Stimulated activated CD4-positive, alpha-beta T cell treated with anti-CD3 and anti-CD28 coated beads, Interleukin-2, amount 100 ng/mL, for 4 hours (primary cell): ENCODE results near the gene CAVIN2.
"Not testable (repeated sequence)": the region's sequence is repeated elsewhere in the genome, so short reads cannot be mapped to it uniquely, and the experiment has no call there.

Experiments used
- DNase-seq: peaks from one replicate; pipeline ENCODE4 v3.0.0-alpha.2; 2020; ENCODE audit warnings: low read depth

Gene CAVIN2

DNA sequence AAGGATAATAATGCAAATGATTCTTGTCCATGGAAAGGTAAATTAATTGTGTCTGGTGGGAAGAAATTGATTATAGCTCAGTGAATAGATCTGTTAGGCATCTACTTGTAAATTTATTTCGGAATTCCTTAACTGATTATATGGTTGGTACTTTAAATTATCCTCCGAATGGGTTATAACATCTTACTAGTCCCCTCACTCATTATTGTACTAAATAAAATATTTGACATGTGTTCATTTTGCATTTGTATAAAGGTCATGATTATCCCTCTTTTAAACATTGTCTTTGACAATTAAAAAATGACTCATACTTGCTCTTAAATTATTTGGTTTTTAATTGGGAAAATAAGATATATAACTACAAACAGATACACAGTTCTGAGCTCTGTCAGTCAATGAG is 47.4 kb downstream of the CAVIN2 start:
- DNase-seq, result no peak

DNA sequence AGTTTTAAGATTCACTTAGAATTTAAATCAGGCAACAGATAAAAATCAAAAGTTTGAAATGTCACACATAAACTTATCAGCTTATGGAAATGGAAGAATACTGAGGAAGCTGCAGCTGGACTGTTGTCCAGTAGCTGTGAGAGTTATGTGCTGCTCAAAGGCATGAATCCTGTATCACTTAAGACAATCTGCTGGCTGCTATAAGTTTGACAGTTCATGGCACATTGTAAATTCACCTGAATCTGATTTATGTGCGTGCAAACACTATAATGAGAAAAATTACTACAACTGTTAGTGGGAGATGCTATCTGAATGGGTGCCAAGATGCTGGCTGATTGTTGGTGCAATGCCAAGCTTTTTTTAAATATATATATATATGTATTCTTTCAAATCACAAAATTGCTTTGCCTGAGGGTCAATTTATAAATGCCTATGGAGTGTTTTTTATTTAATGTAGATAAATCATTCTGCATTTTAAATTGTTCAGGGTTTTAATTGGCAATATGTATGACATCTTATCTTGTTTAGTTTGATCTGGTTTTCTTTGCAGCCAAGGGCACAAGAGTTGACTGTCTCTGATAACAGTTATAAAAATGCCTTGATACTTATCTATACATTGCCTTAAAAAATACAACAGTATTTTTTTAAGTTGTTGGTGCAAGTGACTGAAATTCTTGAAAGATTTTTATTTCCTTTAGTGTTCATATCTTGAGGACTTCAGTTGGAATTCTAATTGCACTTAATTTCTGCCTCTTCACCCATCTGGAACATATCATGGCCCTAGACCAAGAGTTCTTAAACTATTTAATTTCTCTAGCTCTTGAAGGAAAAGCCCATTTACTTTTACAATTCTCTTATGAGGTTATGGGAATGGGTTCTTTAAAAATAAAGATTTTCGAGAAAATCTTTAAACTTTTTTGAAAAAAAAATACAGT is 48.7 kb downstream of the CAVIN2 start:
- DNase-seq, result no peak

DNA sequence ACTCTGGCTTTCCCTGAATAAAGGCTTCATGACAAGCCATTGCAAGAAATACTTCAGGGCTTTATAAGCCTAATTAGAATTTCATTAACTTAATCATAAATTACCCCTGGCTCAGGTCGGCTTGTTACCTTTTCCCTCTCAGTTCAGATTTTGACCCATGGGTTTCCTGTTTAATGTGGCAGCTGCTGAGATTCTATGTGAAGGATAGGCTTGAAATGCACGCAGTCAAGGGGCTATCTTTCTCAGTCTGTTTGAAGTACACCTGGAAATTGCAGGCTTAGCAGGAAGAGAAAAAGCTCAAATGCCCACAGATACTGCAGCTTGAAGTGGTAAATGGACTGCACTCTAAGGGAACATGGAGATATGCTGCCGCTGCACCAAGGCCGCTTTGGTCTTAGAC is 49.4 kb downstream of the CAVIN2 start:
- no peak for DNase-seq

- DNase-seq, result no peak
Measured at GRCh38 chr2:191795715-191796114, 51.2 kb downstream of the CAVIN2 start.

DNA sequence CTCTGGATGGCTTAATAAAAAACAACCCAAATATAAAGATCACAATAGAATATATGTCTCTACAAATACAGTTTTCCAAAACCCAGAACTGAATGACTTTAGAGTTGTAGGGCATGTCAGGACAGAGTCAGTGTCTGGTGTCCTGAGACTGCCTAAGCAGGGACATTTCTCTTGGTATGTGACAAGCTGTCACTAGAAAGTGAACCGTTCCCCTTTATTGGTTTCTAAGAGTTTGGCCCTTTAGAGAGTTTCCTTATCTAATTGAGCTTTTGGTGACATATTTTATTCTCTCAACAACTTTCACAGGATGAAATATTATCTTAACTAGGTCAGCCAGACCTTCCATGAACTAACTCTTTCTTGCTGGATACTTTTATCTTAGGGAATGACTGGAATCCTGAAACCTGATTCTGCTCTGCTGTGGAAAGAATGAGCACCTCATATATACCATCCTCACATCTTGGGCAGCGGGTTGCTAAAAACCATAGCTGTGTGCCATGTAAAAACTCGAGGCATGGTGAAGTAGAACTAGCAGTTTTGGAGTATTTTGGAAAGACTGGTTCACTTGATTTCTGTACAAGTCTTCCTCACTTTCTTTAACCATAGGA is 54.8 kb downstream of the CAVIN2 start:
- DNase-seq, result no peak

- DNase-seq, result no peak
Measured at GRCh38 chr2:191790737-191791136, 56.2 kb downstream of the CAVIN2 start.

GRCh38 chr2:191789796-191790195 is 57.1 kb downstream of the CAVIN2 start:
- DNase-seq, result no peak

GRCh38 chr2:191786694-191787093 is 60.2 kb downstream of the CAVIN2 start:
- no peak for DNase-seq

DNA sequence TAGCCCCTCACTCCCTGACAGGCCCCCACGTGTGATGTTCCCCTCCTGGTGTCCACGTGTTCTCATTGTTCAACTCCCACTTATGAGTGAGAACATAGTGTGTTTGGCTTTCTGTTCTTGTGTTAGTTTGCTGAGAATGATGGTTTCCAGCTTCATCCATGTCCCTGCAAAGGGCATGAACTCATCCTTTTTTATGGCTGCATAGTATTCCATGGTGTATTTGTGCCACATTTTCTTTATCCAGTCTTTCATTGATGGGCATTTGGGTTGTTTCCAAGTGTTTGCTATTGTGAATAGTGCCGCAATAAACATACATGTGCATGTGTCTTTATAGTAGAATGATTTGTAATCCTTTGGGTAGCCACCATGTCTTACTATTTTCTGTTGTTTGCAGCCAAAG is 61.2 kb downstream of the CAVIN2 start:
- not testable (repeated sequence) for DNase-seq
